HepG2 (cell line): ENCODE data around the gene FBF1. TPM values are rescaled to one million over a fixed set of nuclear protein-coding genes. Genes with fewer than 3 reads are reported as not detected.
A peak's percentile ranks its signal among the peaks of the same experiment; 100 is the strongest.

Experiments used
- ARNT ChIP-seq: fragments of 450-650 bp; IDR thresholded peaks from 2 replicates; pipeline ENCODE4 v1.6.1; 2017
- ATF7 ChIP-seq, 2 experiments: fragments of 450-650 bp in 1 of 2; sonication (generic) in 1 of 2; formaldehyde crosslinking in 1 of 2; IDR thresholded peaks; 2 replicates each; pipeline versions ENCODE4 v1.4.0 to v1.6.1; 2016 to 2020; ENCODE audit warnings: antibody characterized with exemption in 1 of 2, mild to moderate bottlenecking in 1 of 2, missing genetic modification reagents in 1 of 2
- CAMTA2 ChIP-seq: sonication (generic); formaldehyde crosslinking; IDR thresholded peaks from 2 replicates; pipeline ENCODE4 v1.4.0; 2020; ENCODE audit warnings: mild to moderate bottlenecking, missing genetic modification reagents, borderline replicate concordance
- HES4 ChIP-seq: sonication (generic); formaldehyde crosslinking; IDR thresholded peaks from 2 replicates; pipeline ENCODE4 v1.9.0; 2021; ENCODE audit warnings: mild to moderate bottlenecking, missing genetic modification reagents, borderline replicate concordance
- KAT7 ChIP-seq: IDR thresholded peaks from 2 replicates; pipeline ENCODE4 v1.6.1; 2018; ENCODE audit warnings: borderline replicate concordance, missing compliant biosample characterization
- NBN ChIP-seq: fragments of 450-650 bp; conservative IDR thresholded peaks from 2 replicates; pipeline ENCODE4 v1.6.1; 2017
- POLR2A ChIP-seq, 2 experiments: IDR thresholded peaks; 2 replicates each; pipeline ENCODE4 v1.6.1; 2011; ENCODE audit warnings: low read depth in 2 of 2, low read length in 2 of 2, mild to moderate bottlenecking in 1 of 2, moderate library complexity in 1 of 2; ENCODE audit not compliant: insufficient read depth in 1 of 2
- PRMT3 ChIP-seq: sonication (generic); formaldehyde crosslinking; IDR thresholded peaks from 2 replicates; pipeline ENCODE4 v1.8.1; 2022; ENCODE audit warnings: low read depth, mild to moderate bottlenecking, moderate library complexity, missing genetic modification reagents, borderline replicate concordance
- SALL2 ChIP-seq: sonication (generic); formaldehyde crosslinking; IDR thresholded peaks from 2 replicates; pipeline ENCODE4 v1.8.1; 2023; ENCODE audit warnings: mild to moderate bottlenecking, missing genetic modification reagents, inconsistent platforms
- SIX4 ChIP-seq: sonication (generic); formaldehyde crosslinking; IDR thresholded peaks from 2 replicates; pipeline ENCODE4 v1.4.0; 2020; ENCODE audit warnings: missing genetic modification reagents
- TMF1 ChIP-seq: sonication (generic); formaldehyde crosslinking; IDR thresholded peaks from 2 replicates; pipeline ENCODE4 v1.8.1; 2022; ENCODE audit warnings: low read depth, missing genetic modification reagents
- ZBTB34 ChIP-seq: sonication (generic); formaldehyde crosslinking; IDR thresholded peaks from 2 replicates; pipeline ENCODE4 v1.8.0; 2022; ENCODE audit warnings: mild to moderate bottlenecking, missing genetic modification reagents
- ZEB1 ChIP-seq: IDR thresholded peaks from 2 replicates; pipeline ENCODE4 v1.6.1; 2012; ENCODE audit warnings: mild to moderate bottlenecking, low read depth, inconsistent platforms; ENCODE audit not compliant: insufficient replicate concordance
- ZNF446 ChIP-seq: sonication (generic); formaldehyde crosslinking; IDR thresholded peaks from 2 replicates; pipeline ENCODE4 v1.5.0; 2020; ENCODE audit warnings: mild to moderate bottlenecking, missing genetic modification reagents
- ZNF749 ChIP-seq: sonication (generic); formaldehyde crosslinking; IDR thresholded peaks from 2 replicates; pipeline ENCODE4 v1.8.0; 2022; ENCODE audit warnings: mild to moderate bottlenecking, missing genetic modification reagents, moderate library complexity, borderline replicate concordance
- ZNF768 ChIP-seq: sonication (generic); formaldehyde crosslinking; IDR thresholded peaks from 2 replicates; pipeline ENCODE4 v1.4.0; 2020; ENCODE audit warnings: missing genetic modification reagents
- ZNF772 ChIP-seq: sonication (generic); formaldehyde crosslinking; IDR thresholded peaks from 2 replicates; pipeline ENCODE4 v1.5.0; 2020; ENCODE audit warnings: mild to moderate bottlenecking, missing genetic modification reagents
- ZNF788 ChIP-seq: sonication (generic); formaldehyde crosslinking; IDR thresholded peaks from 2 replicates; pipeline ENCODE4 v1.5.0; 2020; ENCODE audit warnings: mild to moderate bottlenecking, missing genetic modification reagents, borderline replicate concordance
- polyA plus RNA-seq, 8 experiments: library from polyadenylated mRNA; depleted of rRNA in 3 of 8; stranded (reverse) in 7 of 8; unstranded in 1 of 8; fragments of >200 nt; fragmentation: Illumina TruSeq in 4 of 8; extraction: Trizol in 4 of 8; gene quantifications; 2 replicates each; pipeline versions ENCODE4 v1.2.1 to v1.2.3, GENCODE V29; 2011 to 2016; ENCODE audit warnings: low read depth in 4 of 8, missing spikeins in 1 of 8, mixed read lengths in 1 of 8; ENCODE audit not compliant: insufficient read depth in 1 of 8
- total RNA-seq, 5 experiments: library from RNA; depleted of rRNA; stranded (reverse); fragments of >200 nt; fragmentation: Illumina TruSeq; extraction: Trizol; gene quantifications; 2 replicates each; pipeline ENCODE4 v1.2.3, GENCODE V29; 2016; ENCODE audit warnings: low read depth in 1 of 5
- TF ChIP-seq, protein P1 (sequence below): sonication (generic); formaldehyde crosslinking; IDR thresholded peaks from 2 replicates; pipeline ENCODE4 v1.4.0; 2020; ENCODE audit warnings: missing genetic modification reagents
- TF ChIP-seq, protein P2 (sequence below): IDR thresholded peaks from 2 replicates; pipeline ENCODE4 v1.4.0; 2020; ENCODE audit warnings: mild to moderate bottlenecking, missing genetic modification reagents
- TF ChIP-seq, protein P3 (sequence below): sonication (generic); formaldehyde crosslinking; IDR thresholded peaks from 2 replicates; pipeline ENCODE4 v1.4.0; 2020; ENCODE audit warnings: mild to moderate bottlenecking, missing genetic modification reagents

Gene FBF1
- total and polyA plus RNA-seq, 2 of the 13 experiments (the other 11 are each of a cell fraction or from before 2014, with no cell fraction given): 2.4 to 8.1 TPM

DNA sequence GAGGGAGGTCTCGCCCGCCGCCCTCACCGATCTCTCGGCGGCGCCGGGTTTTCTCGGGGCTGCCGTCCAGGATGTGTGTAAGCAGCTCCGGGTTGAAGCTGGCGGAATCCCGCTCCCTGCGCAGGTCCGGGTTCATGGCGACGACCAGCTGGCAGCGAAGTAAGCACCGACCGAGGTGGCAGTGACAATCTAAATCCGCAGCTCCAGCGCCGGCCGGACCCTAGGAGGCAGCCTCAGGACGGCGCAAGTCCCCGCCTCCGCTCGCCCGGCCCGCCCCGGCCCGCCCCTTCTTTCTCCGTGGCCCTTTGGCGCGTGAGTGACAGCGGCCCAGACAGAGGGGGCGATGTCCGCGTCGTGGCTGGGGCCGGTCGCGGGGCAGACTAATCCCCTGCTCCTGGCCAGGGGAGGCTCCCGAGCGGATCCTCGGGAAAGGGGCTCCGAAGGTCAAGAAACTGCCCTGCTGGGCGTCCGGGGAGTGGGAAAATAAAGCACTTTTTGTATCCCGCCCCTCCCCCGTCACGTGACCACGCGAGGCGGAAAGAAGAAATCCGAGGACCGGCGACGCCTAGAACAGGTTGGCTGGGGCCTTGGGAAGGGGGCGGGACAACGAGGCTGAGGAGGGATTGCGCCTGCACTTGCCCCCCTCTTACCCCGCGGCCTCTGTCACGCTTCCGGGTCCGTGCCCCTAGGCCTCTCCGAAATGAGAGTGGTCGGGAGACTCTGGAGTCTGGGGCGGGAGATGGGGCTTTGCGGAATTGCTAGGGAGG is 38.3 kb upstream of the FBF1 start, which contains the start of the genes ACOX1 and TEN1 (continued):
- TF ChIP-seq, protein P1, sequence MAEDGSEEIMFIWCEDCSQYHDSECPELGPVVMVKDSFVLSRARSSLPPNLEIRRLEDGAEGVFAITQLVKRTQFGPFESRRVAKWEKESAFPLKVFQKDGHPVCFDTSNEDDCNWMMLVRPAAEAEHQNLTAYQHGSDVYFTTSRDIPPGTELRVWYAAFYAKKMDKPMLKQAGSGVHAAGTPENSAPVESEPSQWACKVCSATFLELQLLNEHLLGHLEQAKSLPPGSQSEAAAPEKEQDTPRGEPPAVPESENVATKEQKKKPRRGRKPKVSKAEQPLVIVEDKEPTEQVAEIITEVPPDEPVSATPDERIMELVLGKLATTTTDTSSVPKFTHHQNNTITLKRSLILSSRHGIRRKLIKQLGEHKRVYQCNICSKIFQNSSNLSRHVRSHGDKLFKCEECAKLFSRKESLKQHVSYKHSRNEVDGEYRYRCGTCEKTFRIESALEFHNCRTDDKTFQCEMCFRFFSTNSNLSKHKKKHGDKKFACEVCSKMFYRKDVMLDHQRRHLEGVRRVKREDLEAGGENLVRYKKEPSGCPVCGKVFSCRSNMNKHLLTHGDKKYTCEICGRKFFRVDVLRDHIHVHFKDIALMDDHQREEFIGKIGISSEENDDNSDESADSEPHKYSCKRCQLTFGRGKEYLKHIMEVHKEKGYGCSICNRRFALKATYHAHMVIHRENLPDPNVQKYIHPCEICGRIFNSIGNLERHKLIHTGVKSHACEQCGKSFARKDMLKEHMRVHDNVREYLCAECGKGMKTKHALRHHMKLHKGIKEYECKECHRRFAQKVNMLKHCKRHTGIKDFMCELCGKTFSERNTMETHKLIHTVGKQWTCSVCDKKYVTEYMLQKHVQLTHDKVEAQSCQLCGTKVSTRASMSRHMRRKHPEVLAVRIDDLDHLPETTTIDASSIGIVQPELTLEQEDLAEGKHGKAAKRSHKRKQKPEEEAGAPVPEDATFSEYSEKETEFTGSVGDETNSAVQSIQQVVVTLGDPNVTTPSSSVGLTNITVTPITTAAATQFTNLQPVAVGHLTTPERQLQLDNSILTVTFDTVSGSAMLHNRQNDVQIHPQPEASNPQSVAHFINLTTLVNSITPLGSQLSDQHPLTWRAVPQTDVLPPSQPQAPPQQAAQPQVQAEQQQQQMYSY (CRISPR knock-in tag): peak; percentile 57; the same call in 1 of the 2 replicates
- peak; percentile 11 for TF ChIP-seq ZEB1
- peak; percentile 37 for TF ChIP-seq ZBTB34 (CRISPR knock-in tag)
- TF ChIP-seq HES4 (CRISPR knock-in tag): peak; percentile 77
- TF ChIP-seq, protein P2, sequence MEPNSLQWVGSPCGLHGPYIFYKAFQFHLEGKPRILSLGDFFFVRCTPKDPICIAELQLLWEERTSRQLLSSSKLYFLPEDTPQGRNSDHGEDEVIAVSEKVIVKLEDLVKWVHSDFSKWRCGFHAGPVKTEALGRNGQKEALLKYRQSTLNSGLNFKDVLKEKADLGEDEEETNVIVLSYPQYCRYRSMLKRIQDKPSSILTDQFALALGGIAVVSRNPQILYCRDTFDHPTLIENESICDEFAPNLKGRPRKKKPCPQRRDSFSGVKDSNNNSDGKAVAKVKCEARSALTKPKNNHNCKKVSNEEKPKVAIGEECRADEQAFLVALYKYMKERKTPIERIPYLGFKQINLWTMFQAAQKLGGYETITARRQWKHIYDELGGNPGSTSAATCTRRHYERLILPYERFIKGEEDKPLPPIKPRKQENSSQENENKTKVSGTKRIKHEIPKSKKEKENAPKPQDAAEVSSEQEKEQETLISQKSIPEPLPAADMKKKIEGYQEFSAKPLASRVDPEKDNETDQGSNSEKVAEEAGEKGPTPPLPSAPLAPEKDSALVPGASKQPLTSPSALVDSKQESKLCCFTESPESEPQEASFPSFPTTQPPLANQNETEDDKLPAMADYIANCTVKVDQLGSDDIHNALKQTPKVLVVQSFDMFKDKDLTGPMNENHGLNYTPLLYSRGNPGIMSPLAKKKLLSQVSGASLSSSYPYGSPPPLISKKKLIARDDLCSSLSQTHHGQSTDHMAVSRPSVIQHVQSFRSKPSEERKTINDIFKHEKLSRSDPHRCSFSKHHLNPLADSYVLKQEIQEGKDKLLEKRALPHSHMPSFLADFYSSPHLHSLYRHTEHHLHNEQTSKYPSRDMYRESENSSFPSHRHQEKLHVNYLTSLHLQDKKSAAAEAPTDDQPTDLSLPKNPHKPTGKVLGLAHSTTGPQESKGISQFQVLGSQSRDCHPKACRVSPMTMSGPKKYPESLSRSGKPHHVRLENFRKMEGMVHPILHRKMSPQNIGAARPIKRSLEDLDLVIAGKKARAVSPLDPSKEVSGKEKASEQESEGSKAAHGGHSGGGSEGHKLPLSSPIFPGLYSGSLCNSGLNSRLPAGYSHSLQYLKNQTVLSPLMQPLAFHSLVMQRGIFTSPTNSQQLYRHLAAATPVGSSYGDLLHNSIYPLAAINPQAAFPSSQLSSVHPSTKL (CRISPR knock-in tag): peak; percentile 80
- no peak; the same call in 1 of the 2 replicates for TF ChIP-seq SALL2
- TF ChIP-seq ZNF772 (CRISPR knock-in tag): peak; percentile 88
- TF ChIP-seq NBN: no peak
- TF ChIP-seq ATF7 (IDR thresholded peaks at IDR 0.05): no peak
- TF ChIP-seq ATF7 (CRISPR knock-in tag; IDR thresholded peaks at IDR 0.05): peak; percentile 87; the same call in 1 of the 2 replicates
- peak; percentile 87 to 97 for TF ChIP-seq POLR2A (IDR thresholded peaks at IDR 0.05; ENCODE audit: insufficient read depth in 1 of 2, low read depth in 2 of 2, low read length in 2 of 2)
- TF ChIP-seq CAMTA2 (CRISPR knock-in tag): peak; percentile 25; the same call in 1 of the 2 replicates
- no peak for TF ChIP-seq PRMT3 (CRISPR knock-in tag)
- TF ChIP-seq ZNF788 (CRISPR knock-in tag): peak; percentile 38
- no peak for TF ChIP-seq ZNF446 (CRISPR knock-in tag)
- TF ChIP-seq KAT7 (CRISPR knock-in tag): peak; percentile 39; the same call in 1 of the 2 replicates
- TF ChIP-seq TMF1: peak; percentile 52; the same call in 1 of the 2 replicates
- peak; percentile 79; the same call in 1 of the 2 replicates for TF ChIP-seq ZNF768 (CRISPR knock-in tag)
- peak; percentile 33; the same call in 1 of the 2 replicates for TF ChIP-seq SIX4 (CRISPR knock-in tag)
- no peak for TF ChIP-seq ARNT
- TF ChIP-seq, protein P3, sequence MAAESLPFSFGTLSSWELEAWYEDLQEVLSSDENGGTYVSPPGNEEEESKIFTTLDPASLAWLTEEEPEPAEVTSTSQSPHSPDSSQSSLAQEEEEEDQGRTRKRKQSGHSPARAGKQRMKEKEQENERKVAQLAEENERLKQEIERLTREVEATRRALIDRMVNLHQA: no peak
- TF ChIP-seq ZNF749 (CRISPR knock-in tag): no peak; the same call in 1 of the 2 replicates
